GM18861 (cell line): ENCODE data around the gene GALNT9.
"Not testable (repeated sequence)": the region's sequence is repeated elsewhere in the genome, so short reads cannot be mapped to it uniquely, and the experiment has no call there.

ENCODE experiments used
- ATAC-seq: cut with Tn5 transposase; IDR thresholded peaks from one replicate; pipeline ENCODE4 v1.9.1; 2021; ENCODE audit not compliant: unreplicated experiment

Gene GALNT9

DNA sequence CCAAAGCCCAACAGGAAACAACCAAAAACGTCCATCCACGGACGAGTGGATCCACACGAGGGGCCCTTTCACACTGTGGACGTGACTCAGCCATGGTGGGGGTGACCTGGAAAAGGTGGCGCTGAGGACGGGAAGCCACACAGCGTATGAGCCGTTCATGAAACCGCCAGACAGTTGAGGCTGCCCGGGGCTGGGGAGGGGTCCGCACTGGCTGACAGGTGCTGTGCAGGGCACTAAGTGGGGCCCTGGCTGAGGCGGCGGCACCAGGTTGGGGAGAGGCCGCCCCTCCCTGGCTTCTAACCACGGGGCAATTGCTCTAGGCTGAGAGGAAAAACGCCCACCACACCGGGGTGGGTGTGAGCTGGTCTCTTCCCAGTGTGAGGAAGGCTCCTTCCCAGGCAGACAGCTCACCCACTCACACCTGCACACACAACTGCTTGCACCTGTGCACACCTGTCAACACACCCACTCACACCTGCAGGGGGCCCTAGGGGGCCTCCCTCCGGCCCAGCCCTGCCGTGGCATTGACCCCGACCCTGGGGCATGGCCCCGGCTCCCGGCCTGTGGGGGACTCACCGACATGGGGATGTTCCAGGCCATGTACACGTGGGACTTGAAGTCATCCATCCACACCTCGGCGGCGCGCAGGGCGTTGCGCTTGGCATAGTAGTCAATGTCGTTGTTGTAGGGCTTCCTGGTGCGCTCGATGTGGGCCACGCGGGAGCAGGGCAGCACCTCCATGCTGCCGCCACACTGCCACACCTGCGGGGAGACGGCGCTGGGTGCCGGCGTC lies 126.3 kb downstream of the GALNT9 start:
- ATAC-seq = no peak

DNA sequence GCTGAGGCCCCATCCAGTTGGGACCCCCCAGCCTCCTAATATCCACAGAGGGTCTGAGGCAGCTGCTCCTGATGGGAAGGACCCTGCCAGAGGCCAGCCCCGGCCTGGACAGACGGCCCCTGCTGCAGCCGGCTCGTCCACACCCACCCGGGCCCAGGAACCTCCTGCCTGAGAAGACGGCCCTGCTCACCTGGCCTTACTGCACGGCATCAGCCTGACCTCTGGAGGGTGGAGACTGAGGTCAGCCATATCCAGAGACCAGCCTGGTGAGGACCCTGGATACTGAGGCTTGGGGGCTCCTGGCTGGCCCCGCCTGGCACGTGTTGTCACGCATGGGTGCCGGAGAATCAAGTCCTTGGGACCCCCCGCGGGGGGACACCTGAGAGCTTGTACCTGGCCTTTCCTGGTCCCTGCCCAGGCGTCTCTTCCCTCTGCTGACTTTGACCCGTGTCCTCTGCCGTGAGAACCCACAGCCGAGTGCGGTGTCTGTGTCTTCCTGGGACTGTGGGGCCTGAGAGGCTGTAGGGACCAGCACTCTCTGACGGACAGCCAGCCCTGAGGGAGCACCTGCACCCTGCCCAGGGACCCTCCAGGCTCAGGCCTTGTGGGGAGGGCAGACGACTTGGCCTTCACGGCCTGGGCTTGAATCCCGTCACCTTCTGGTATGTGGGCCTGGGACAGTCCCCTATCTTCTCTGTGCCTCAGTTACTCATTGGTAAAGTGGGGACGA lies 127.8 kb downstream of the GALNT9 start:
- ATAC-seq = no peak

GRCh38 chr12:132200800-132201199 lies 128.6 kb downstream of the GALNT9 start:
- no peak for ATAC-seq

- ATAC-seq = no peak
Measured at GRCh38 chr12:132199526-132200319, 129.7 kb downstream of the GALNT9 start.

DNA sequence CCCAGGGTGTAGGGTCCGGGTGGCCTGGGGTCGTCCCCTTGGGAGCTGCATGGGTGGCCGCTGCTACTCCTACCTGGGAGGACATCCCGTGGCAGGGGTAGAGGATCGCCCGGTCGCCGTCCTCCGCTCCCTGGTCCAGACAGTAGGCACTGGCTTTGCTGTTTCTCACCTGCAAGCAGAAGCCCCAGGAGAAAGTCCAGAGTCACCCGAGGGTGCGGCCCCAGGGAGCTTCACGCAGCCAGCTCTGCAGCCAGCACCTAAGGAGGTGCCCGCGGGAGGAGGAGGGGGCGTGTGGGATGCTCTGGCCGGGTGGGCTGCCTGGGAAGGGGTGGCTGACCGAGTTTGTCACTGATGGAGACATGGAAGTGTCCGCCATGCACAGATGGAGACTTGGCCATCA lies 130.3 kb downstream of the GALNT9 start:
- ATAC-seq = no peak

DNA sequence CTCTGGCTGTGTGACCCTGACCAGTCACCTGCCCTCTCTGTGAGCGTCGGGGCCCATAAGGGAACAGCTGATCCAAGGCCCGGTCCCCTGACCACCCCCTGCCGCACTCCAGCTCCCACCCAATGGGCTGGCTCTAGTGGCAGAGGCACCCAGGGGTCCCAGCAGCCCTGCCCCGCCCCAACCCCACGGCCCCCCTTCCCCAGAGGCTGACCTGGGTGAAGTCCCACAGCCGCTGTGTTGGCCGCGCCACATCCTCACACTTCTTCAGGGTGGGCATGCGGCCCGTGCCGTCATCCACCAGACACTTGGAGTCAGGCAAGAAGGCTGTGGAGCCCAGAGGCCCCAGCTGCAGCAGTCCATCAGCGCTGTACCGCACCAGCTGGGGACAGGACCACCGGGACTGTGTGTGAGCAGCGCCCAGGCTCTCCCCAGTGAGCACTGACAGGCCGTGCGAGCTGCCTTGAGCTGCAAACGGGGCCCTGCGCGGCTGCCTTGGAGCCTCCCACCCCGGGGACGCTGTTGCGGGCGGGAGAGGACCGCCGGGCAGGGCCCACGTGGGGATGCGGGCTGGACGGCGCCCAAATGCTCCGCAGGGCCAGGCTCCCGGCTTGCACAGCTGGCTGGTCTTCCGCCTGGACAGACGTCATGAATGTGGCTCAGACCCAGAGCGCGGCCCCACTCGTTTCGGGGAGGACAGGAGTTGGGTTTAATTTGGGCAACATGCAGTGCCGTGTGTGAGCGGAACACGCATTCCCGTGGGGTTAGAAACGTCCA lies 131.6 kb downstream of the GALNT9 start:
- no peak for ATAC-seq

DNA sequence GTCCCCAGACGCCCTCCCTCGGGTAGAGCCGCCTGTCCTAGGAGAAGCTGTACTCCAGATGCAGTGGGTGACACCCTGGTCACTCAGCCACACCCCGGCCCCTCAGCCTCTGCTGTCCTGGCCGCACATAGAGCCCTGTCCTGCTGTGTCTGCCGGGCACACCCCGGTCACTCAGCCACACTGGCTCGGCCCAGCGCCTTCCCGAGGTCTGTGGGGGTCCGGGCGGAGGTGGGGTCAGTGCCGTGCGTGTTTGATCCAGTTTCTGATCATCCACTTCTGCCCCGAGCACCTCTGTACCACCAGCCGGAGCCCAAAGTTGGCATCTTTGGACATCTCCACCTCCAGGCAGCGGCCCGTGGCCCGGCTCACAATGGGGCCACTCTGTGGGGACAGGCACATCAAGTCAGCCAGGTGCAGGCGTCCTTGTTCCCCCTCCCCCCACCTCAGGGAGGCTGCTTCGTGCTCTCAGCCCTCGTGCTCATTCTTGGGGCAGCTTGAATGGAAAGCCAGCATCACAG lies 132.5 kb downstream of the GALNT9 start:
- ATAC-seq = no peak

DNA sequence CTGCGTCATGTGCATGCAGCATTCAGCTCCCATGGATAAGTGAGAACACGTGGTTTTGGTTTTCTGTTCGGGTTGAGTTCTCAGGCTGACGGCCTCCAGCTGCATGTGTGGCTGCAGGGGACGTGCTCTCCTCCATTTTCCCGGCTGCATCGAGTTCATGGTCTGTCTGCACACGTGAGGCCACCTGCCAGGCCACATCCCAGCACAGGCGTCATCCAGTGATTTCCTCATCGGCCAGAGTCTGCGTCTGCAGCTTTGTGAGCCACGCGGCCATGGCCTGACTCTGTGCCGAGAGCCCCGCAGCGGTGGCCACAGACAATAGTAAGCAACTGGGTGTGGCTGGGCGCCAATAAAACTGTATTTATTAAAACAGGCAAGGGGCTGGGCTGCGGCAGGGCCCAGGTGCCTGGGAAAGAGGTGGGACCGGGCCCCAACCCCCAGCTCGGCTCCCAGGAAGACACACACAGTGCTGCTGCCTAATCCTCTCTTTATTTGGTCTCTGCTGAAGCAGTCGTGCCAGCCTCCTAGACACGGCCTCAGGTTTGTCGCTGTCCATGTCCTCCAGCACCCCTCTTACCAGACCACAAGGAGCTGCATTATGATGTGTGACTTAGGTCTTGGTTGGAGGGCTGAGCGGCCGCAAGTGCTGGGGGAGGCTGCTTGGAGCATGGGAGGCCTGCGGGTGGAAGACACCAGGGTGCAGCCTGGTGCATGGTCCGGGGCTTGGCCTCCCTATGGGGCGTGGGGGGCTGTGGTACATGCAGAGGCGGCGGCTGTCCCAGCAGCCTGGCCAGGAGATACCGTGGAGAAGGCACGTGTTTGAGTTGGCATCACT lies 133.1 kb downstream of the GALNT9 start:
- ATAC-seq = no peak

DNA sequence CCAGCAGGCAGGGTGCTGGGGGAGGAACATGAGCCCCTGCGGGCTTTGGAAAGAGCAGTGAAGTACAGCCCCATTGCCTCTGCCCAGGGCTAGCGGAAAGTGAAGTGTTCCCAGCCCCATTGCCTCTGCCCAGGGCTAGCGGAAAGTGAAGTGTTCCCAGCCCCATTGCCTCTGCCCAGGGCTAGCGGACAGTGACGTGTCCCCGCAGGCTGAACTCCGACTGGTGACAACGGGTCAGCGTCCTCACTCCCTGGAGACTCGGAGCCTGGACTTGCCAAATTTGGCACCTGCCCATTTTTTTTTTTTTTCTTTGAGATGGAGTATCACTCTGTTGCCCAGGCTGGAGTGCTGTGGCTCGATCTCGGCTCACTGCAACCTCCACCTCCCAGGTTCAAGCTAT lies 134.1 kb downstream of the GALNT9 start:
- not testable (repeated sequence) for ATAC-seq

GRCh38 chr12:132194556-132194955 lies 134.8 kb downstream of the GALNT9 start:
- ATAC-seq = no peak

- no peak for ATAC-seq
Measured at GRCh38 chr12:132194056-132194455, 135.3 kb downstream of the GALNT9 start.

DNA sequence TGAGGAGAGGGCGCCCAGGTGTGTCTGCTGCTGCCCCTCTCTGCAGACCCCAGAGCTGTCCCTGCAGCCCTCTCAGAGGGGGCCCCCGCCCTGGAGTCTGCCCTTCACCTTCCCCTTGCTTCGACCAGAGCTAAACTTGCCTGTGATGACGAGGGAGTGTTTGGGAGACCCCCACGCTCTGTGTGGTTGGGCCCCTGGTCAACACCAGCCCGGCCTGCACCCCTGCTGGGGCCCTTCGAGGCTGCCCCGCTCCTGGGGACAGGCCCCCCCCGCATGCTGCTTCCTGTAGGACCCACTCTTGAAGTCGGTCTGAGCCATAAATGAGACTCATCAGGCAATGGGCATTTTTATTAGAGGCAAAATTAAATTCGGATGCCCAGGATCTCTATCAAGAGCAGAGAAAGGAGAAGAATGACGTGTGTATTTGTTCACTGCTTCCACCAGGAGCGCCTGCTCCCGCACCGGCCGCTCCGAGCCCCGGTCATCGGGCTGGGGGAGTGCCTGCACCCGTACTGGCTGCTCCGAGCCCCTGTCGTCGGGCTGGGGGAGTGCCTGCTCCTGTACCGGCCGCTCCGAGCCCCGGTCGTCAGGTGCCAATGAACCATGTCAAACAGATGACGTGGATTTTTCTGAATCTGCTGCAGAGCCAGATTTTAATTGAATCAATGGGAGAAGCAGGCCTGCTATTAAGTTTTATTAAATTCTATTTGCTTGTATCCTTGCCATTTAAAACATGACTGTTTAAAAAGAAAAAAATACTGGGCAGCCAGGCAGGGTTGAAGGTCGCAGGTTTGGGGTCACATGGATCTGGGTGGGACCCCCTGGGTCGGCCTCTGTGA lies 137.5 kb downstream of the GALNT9 start:
- ATAC-seq = no peak

- no peak for ATAC-seq
Measured at GRCh38 chr12:132190834-132191500, 138.4 kb downstream of the GALNT9 start.

- peak; percentile 3 for ATAC-seq
Measured at GRCh38 chr12:132190012-132190755, 139.2 kb downstream of the GALNT9 start.

DNA sequence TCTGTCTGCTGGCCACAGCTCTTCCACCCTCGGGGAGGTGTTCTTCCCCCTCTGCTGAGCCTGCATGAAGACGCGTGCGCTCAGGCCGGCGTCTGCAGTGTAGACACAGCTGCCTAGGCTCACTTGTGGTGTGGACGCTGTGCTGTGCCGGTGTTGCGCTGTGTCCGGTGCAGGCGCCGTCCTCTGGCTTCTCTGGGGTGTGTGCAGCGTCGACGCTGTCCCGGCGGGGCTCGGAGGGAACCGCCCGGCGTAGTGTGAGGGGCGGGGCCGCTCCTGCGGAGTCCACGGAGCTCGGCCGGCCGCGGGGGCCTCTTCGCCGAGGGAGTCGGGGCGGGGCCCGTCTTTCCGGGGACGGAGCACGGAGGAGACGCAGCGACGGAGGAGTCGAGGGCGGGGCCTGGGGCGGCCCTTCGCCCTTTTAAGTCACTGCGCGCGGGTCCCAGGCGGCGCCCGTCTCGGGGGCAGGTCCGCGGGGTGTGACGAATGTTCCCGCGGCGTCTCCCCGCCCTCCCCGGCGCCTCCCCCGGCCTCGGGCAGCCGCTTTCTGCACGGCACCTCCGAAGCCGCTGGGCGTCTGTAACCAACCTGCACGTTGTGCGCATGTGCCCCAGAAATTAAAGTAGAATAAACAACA lies 139.9 kb downstream of the GALNT9 start:
- peak; percentile 94 for ATAC-seq

DNA sequence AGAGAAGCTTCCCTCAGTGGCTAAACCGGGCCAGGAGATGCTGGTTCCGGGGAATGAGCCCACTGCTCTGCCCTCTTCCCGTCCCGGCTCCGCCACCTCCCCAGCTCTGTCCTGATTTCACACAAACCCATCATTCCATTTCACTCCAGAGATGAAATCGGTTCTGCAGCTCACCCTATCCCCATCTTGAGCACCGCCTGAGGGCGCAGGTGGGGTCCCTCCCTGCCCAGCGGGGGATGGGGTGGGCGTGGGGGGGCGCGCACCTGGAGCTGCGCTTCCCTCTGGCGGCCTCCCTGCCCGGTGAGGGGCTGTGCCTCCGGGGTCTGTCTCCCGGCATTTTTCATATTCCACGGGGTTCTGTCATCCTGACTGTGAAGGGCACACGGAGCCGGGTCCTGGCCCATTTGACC lies 140.5 kb downstream of the GALNT9 start:
- ATAC-seq = no peak

GRCh38 chr12:132188451-132188901 lies 140.9 kb downstream of the GALNT9 start:
- ATAC-seq = no peak
